SK-N-MC (cell line): ENCODE results near the gene DCTN2.

ENCODE experiments used
- EZH2 ChIP-seq: fragments of 200-600 bp; sonication (generic); IDR thresholded peaks from one replicate; pipeline ENCODE4 v1.6.1; 2017; ENCODE audit warnings: antibody characterized with exemption
- POLR2AphosphoS5 ChIP-seq: IDR thresholded peaks from 2 replicates; pipeline ENCODE4 v1.6.1; 2012; ENCODE audit warnings: mild to moderate bottlenecking, low read depth, low read length, borderline replicate concordance

DNA sequence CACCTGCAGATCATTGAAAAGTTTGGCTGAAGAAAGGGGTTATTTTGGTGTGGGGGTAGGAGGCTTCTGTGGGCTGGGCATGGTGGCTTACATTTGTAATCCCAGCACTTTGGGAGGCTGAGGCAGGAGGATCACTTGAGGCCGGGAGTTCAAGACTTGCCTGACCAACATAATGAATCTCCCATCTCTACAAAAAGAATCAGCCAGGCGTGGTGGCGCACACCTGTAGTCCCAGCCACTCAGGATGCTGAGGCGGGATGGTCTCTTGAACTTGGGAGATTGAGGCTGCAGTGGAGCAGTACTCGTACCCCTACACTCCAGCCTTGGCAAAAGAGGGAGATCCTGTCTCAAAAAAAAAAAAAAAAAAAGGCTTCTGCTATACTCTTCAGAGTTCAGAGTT lies 33.7 kb downstream of the DCTN2 start:
- TF ChIP-seq POLR2AphosphoS5 (no peak), EZH2 (no peak)
